Ectodermal cell (in vitro differentiated cells): Measurements from ENCODE around the gene ENHO.
"Not testable (repeated sequence)": the region's sequence is repeated elsewhere in the genome, so short reads cannot be mapped to it uniquely, and the experiment has no call there.

ENCODE experiments used
- H3K27ac ChIP-seq: 2 replicates; pipeline ENCODE4 v1.7.0; 2013; ENCODE audit warnings: mild to moderate bottlenecking, low read depth, low read length; ENCODE audit not compliant: insufficient read depth, poor library complexity, severe bottlenecking
- H3K27me3 ChIP-seq: 2 replicates; pipeline ENCODE4 v1.7.0; 2013; ENCODE audit warnings: mild to moderate bottlenecking, low read length; ENCODE audit not compliant: insufficient read depth, control insufficient read depth, poor library complexity, severe bottlenecking
- H3K36me3 ChIP-seq: one replicate; pipeline ENCODE4 v1.7.0; 2013; ENCODE audit warnings: low read length; ENCODE audit not compliant: control insufficient read depth, insufficient read depth
- H3K4me1 ChIP-seq: one replicate; pipeline ENCODE4 v1.7.0; 2013; ENCODE audit warnings: low read length; ENCODE audit not compliant: control insufficient read depth, insufficient read depth
- H3K4me3 ChIP-seq: 2 replicates; pipeline ENCODE4 v1.7.0; 2013; ENCODE audit warnings: low read depth, low read length, control low read depth; ENCODE audit not compliant: insufficient read depth
- H3K9me3 ChIP-seq: 2 replicates; pipeline ENCODE4 v1.7.0; 2013; ENCODE audit warnings: mild to moderate bottlenecking, low read length, moderate library complexity; ENCODE audit not compliant: control insufficient read depth
- WGBS, 2 experiments: methylation state at CpG; one replicate each; pipeline ENCODE4 v1.1.7; 2013; ENCODE audit warnings: missing lambda C conversion rate in 2 of 2; 5-methylcytosine and 5-hydroxymethylcytosine counted together

Gene ENHO

GRCh38 chr9:34486572-34486971, 36.2 kb downstream of the ENHO start:
- H3K36me3 ChIP-seq: no peaks in the 10 kb centered on the region
- no peaks in the 10 kb centered on the region for H3K4me1 ChIP-seq
- WGBS, 2 experiments: 71 to 79% methylated on average over 3 of the region's 3 CpGs
- H3K27ac ChIP-seq: no peak overlapping the region
- no peak overlapping the region for H3K4me3 ChIP-seq
- H3K27me3 ChIP-seq: no peaks in the 10 kb centered on the region
- no peaks in the 10 kb centered on the region for H3K9me3 ChIP-seq

- no peaks in the 10 kb centered on the region for H3K4me1 ChIP-seq
- no peaks in the 10 kb centered on the region for H3K36me3 ChIP-seq
- H3K9me3 ChIP-seq: no peaks in the 10 kb centered on the region
- H3K4me3 ChIP-seq: no peak overlapping the region
- H3K27me3 ChIP-seq: no peaks in the 10 kb centered on the region
- H3K27ac ChIP-seq: no peak overlapping the region
- 69 to 90% methylated on average over 6 of the region's 6 CpGs for WGBS, 2 experiments
These were observed 37.0 kb downstream of the ENHO start for GRCh38 chr9:34485822-34486221.

- Histone ChIP-seq H3K27me3 (no peaks in the 10 kb centered on the region), H3K9me3 (no peaks in the 10 kb centered on the region), H3K36me3 (no peaks in the 10 kb centered on the region), H3K4me3 (no peak overlapping the region), H3K27ac (no peak overlapping the region), H3K4me1 (no peaks in the 10 kb centered on the region)
These were observed 38.1 kb downstream of the ENHO start for GRCh38 chr9:34484678-34485077.

GRCh38 chr9:34482746-34483145, 40.0 kb downstream of the ENHO start:
- H3K4me3 ChIP-seq, H3K27ac ChIP-seq, H3K9me3 ChIP-seq, H3K27me3 ChIP-seq, H3K36me3 ChIP-seq: not testable (repeated sequence)
- peaks cover 10% of the 10 kb centered on the region for H3K4me1 ChIP-seq
- whole genome bisulfite sequencing, 2 experiments: 96 to 97% methylated on average over 27 of the region's 27 CpGs

GRCh38 chr9:34481620-34482019, 41.2 kb downstream of the ENHO start:
- H3K36me3 ChIP-seq, H3K4me3 ChIP-seq, H3K27me3 ChIP-seq, H3K27ac ChIP-seq, H3K9me3 ChIP-seq: not testable (repeated sequence)
- peaks cover 10% of the 10 kb centered on the region for H3K4me1 ChIP-seq
- 95 to 97% methylated on average over 13 of the region's 13 CpGs for WGBS, 2 experiments

- peak overlapping the region; percentile 39 for H3K27ac ChIP-seq
- H3K36me3 ChIP-seq: no peaks in the 10 kb centered on the region
- no peaks in the 10 kb centered on the region for H3K9me3 ChIP-seq
- 63 to 65% methylated on average over 5 of the region's 5 CpGs for whole genome bisulfite sequencing, 2 experiments
- peaks cover 10% of the 10 kb centered on the region for H3K4me1 ChIP-seq
- H3K27me3 ChIP-seq: no peaks in the 10 kb centered on the region
- H3K4me3 ChIP-seq: no peak overlapping the region
These were observed 43.3 kb downstream of the ENHO start for GRCh38 chr9:34479431-34479866.

GRCh38 chr9:34477541-34477940, 45.2 kb downstream of the ENHO start:
- Histone ChIP-seq H3K9me3 (no peaks in the 10 kb centered on the region), H3K36me3 (no peaks in the 10 kb centered on the region), H3K27me3 (no peaks in the 10 kb centered on the region), H3K4me1 (peaks cover 10% of the 10 kb centered on the region), H3K4me3 (no peak overlapping the region), H3K27ac (no peak overlapping the region)
- 80 to 89% methylated on average over 1 of the region's 1 CpG for WGBS, 2 experiments

- H3K4me3 ChIP-seq: no peak overlapping the region
- 83 to 88% methylated on average over 3 of the region's 3 CpGs for WGBS, 2 experiments
- H3K4me1 ChIP-seq: peaks cover 10% of the 10 kb centered on the region
These were observed 47.7 kb downstream of the ENHO start for GRCh38 chr9:34475097-34475496.

More at GRCh38 chr9:34475097-34475496, 47.7 kb downstream of the ENHO start:
- Histone ChIP-seq H3K9me3 (no peaks in the 10 kb centered on the region), H3K27ac (no peak overlapping the region), H3K27me3 (no peaks in the 10 kb centered on the region), H3K36me3 (no peaks in the 10 kb centered on the region)
